NOMO-1 treated with DMSO at 0.1 percent for 48 hours (cell line): Measurements from ENCODE around the gene FAM107B.
A peak's percentile ranks its signal among the peaks of the same experiment; 100 is the strongest.
"Not testable (repeated sequence)": the region's sequence is repeated elsewhere in the genome, so short reads cannot be mapped to it uniquely, and the experiment has no call there.

Source experiments
- DNase-seq: peaks from one replicate; lab custom pipeline; 2025; ENCODE audit not compliant: unreplicated experiment; lab: John Stamatoyannopoulos, UW

Gene FAM107B

GRCh38 chr10:14604181-14605142 lies 170.2 kb downstream of the FAM107B start:
- DNase-seq, result peak; percentile 64

- DNase-seq, result peak; percentile 33
These were observed 171.1 kb downstream of the FAM107B start for GRCh38 chr10:14603534-14604102.

- no peak for DNase-seq
These were observed 171.7 kb downstream of the FAM107B start for GRCh38 chr10:14602807-14603533.

GRCh38 chr10:14601872-14602725 lies 172.6 kb downstream of the FAM107B start:
- peak; percentile 86 for DNase-seq

GRCh38 chr10:14601326-14601725 lies 173.4 kb downstream of the FAM107B start:
- no peak for DNase-seq

GRCh38 chr10:14600065-14600464 lies 174.6 kb downstream of the FAM107B start:
- no peak for DNase-seq

GRCh38 chr10:14598809-14599764 lies 175.6 kb downstream of the FAM107B start:
- no peak for DNase-seq

GRCh38 chr10:14595526-14596182 lies 179.0 kb downstream of the FAM107B start:
- DNase-seq, result no peak

- DNase-seq, result peak; percentile 23
These were observed 179.7 kb downstream of the FAM107B start for GRCh38 chr10:14594878-14595525.

- DNase-seq, result no peak
These were observed 180.9 kb downstream of the FAM107B start for GRCh38 chr10:14593806-14594205.

- DNase-seq, result no peak
These were observed 182.1 kb downstream of the FAM107B start for GRCh38 chr10:14592566-14592965.

- no peak for DNase-seq
These were observed 182.7 kb downstream of the FAM107B start for GRCh38 chr10:14592026-14592425.

- not testable (repeated sequence) for DNase-seq
These were observed 185.8 kb downstream of the FAM107B start for GRCh38 chr10:14588938-14589294.

- DNase-seq, result no peak
These were observed 186.4 kb downstream of the FAM107B start for GRCh38 chr10:14588084-14588937.

GRCh38 chr10:14587540-14588083 lies 187.1 kb downstream of the FAM107B start:
- DNase-seq, result no peak

- DNase-seq, result no peak
These were observed 187.8 kb downstream of the FAM107B start for GRCh38 chr10:14586901-14587300.
